ENCODE measurements around the gene KCTD16. TPM values are rescaled to one million over a fixed set of nuclear protein-coding genes. Genes with fewer than 3 reads are reported as not detected.

The KCTD16 gene
- polyA plus RNA-seq, 2 of the 4 experiments (the other 2 are of a cell fraction): 0.10 to 0.32 TPM

DNA sequence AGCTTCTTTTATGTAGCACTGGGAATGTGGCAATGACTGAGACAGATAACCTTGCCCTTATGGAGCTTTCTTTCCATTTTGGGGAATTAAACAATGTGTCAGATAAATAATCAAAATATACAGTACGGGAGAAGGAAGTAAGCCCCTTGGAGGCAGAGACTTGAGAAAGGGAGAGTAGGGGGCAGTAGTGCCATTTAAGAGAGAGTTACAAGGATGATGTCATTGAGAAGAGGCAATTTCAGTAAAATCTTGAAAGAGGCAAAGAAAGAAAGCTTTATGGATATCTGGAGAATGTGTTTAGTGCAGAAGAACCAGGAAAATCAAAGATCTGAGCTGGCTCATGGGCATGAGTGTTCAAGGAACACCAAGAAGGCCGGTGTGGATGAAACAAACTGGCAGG lies 77.3 kb downstream of the KCTD16 start:
- no peak overlapping the region for H3K4me2 ChIP-seq
- no peak overlapping the region for H3K4me3 ChIP-seq
- TF ChIP-seq POLR2A (IDR thresholded peaks at IDR 0.05; ENCODE audit: low read length) (no peak), RAD21 (conservative IDR thresholded peaks at IDR 0.05 in 1 of 2, IDR thresholded peaks at IDR 0.05 in 1 of 2) (no peak), SMC3 (IDR thresholded peaks at IDR 0.05) (no peak), FOXS1 (CRISPR knock-in tag; IDR thresholded peaks at IDR 0.05) (no peak), TFCP2L1 (CRISPR knock-in tag; IDR thresholded peaks at IDR 0.05) (no peak), HOXB13 (CRISPR knock-in tag; IDR thresholded peaks at IDR 0.05; ENCODE audit: low read depth) (no peak), NFE2L2 (conservative IDR thresholded peaks at IDR 0.05; ENCODE audit: low read length) (no peak), SREBF2 (IDR thresholded peaks at IDR 0.05) (no peak), BHLHE40 (IDR thresholded peaks at IDR 0.05; ENCODE audit: low read depth, low read length) (no peak), EHMT2 (IDR thresholded peaks at IDR 0.05; ENCODE audit: low read depth) (no peak)
- TF ChIP-seq, protein P1, sequence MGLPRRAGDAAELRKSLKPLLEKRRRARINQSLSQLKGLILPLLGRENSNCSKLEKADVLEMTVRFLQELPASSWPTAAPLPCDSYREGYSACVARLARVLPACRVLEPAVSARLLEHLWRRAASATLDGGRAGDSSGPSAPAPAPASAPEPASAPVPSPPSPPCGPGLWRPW (IDR thresholded peaks at IDR 0.05): no peak
- TF ChIP-seq, protein P2, sequence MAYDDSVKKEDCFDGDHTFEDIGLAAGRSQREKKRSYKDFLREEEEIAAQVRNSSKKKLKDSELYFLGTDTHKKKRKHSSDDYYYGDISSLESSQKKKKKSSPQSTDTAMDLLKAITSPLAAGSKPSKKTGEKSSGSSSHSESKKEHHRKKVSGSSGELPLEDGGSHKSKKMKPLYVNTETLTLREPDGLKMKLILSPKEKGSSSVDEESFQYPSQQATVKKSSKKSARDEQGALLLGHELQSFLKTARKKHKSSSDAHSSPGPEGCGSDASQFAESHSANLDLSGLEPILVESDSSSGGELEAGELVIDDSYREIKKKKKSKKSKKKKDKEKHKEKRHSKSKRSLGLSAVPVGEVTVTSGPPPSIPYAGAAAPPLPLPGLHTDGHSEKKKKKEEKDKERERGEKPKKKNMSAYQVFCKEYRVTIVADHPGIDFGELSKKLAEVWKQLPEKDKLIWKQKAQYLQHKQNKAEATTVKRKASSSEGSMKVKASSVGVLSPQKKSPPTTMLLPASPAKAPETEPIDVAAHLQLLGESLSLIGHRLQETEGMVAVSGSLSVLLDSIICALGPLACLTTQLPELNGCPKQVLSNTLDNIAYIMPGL (CRISPR knock-in tag; IDR thresholded peaks at IDR 0.05; ENCODE audit: borderline replicate concordance): no peak
- ATAC-seq (no peak), DNase-seq (ENCODE audit: low read depth in 1 of 2, low spot score in 1 of 2) (no peak), FAIRE-seq (no peak)
- H3K4me1 ChIP-seq: no peaks in the 10 kb centered on the region
- no peaks in the 10 kb centered on the region for H3K9me3 ChIP-seq
- POLR2A ChIA-PET: no interaction called here
- 43% methylated on average over 2 of the region's 2 CpGs for WGBS (ENCODE audit: missing lambda C conversion rate)
- H3K27ac ChIP-seq: no peak overlapping the region
- CTCF ChIA-PET: interaction anchor here (1.1 kb wide), 1 partner anchor 18 kb away, joined by 3 read pairs; no protein-coding TSS in a partner anchor

DNA sequence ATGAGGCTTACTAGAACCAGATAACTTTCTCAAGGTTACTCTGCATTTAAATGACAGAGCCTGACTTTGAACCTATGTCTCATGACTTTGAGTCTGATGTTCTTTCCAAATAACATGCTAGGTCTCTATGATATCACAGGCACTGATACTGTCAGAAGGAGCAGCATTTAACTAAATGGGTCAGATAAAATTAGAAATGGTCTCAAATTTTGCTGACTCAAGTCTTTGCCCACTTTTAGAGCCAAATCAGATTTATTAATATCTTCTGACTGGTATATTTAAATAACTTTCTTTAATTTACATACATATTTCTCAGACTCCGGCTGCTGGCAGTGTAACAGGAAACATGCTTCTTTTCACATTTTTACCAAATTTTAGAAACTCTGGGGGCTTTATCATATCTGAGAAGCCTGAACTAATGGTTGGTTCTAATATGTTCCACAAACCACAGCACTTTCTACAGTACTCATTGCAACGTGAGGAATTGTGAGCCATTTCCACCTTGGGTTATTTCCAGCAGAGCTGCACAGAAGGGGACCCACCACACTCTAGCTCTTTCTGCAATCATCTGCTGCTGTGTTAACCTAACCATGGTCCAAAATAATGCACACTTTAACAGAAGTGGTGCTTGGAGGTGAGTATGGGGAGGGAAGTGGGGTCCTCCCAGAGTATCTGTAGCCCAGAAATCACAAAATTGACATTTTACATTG lies 79.2 kb downstream of the KCTD16 start:
- no peak for ATAC-seq

More for the DNA sequence above, 79.2 kb downstream of the KCTD16 start:
- no peak for FAIRE-seq
- Histone ChIP-seq H3K4me2 (no peak overlapping the region), H3K4me1 (no peaks in the 10 kb centered on the region), H3K4me3 (no peak overlapping the region), H3K27ac (no peak overlapping the region), H3K9me3 (no peaks in the 10 kb centered on the region)
- TF ChIP-seq, protein P2 (CRISPR knock-in tag; IDR thresholded peaks at IDR 0.05; ENCODE audit: borderline replicate concordance): no peak
- TF ChIP-seq, protein P3, sequence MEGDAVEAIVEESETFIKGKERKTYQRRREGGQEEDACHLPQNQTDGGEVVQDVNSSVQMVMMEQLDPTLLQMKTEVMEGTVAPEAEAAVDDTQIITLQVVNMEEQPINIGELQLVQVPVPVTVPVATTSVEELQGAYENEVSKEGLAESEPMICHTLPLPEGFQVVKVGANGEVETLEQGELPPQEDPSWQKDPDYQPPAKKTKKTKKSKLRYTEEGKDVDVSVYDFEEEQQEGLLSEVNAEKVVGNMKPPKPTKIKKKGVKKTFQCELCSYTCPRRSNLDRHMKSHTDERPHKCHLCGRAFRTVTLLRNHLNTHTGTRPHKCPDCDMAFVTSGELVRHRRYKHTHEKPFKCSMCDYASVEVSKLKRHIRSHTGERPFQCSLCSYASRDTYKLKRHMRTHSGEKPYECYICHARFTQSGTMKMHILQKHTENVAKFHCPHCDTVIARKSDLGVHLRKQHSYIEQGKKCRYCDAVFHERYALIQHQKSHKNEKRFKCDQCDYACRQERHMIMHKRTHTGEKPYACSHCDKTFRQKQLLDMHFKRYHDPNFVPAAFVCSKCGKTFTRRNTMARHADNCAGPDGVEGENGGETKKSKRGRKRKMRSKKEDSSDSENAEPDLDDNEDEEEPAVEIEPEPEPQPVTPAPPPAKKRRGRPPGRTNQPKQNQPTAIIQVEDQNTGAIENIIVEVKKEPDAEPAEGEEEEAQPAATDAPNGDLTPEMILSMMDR (IDR thresholded peaks at IDR 0.05): no peak
- TF ChIP-seq, protein P4, sequence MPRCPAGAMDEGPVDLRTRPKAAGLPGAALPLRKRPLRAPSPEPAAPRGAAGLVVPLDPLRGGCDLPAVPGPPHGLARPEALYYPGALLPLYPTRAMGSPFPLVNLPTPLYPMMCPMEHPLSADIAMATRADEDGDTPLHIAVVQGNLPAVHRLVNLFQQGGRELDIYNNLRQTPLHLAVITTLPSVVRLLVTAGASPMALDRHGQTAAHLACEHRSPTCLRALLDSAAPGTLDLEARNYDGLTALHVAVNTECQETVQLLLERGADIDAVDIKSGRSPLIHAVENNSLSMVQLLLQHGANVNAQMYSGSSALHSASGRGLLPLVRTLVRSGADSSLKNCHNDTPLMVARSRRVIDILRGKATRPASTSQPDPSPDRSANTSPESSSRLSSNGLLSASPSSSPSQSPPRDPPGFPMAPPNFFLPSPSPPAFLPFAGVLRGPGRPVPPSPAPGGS (IDR thresholded peaks at IDR 0.05): no peak
- TF ChIP-seq, protein P5, sequence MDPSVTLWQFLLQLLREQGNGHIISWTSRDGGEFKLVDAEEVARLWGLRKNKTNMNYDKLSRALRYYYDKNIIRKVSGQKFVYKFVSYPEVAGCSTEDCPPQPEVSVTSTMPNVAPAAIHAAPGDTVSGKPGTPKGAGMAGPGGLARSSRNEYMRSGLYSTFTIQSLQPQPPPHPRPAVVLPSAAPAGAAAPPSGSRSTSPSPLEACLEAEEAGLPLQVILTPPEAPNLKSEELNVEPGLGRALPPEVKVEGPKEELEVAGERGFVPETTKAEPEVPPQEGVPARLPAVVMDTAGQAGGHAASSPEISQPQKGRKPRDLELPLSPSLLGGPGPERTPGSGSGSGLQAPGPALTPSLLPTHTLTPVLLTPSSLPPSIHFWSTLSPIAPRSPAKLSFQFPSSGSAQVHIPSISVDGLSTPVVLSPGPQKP (IDR thresholded peaks at IDR 0.05; ENCODE audit: low read depth, low read length): no peak
- TF ChIP-seq MAFK (IDR thresholded peaks at IDR 0.05; ENCODE audit: partially characterized antibody) (peak; percentile 81), JUNB (IDR thresholded peaks at IDR 0.05) (no peak), HEYL (CRISPR knock-in tag; IDR thresholded peaks at IDR 0.05) (no peak)
- ChIA-PET CTCF (no interaction called here), POLR2A (no interaction called here)
- no peak for DNase-seq (ENCODE audit: low read depth in 1 of 2, low spot score in 1 of 2)
- 51% methylated on average over 2 of the region's 2 CpGs for WGBS (ENCODE audit: missing lambda C conversion rate)
